Activated CD4-positive, alpha-beta memory T cell treated with anti-CD3 and anti-CD28 coated beads for 36 hours (primary cell): ENCODE measurements around the gene NCOR1. TPM values are rescaled to one million over a fixed set of nuclear protein-coding genes. Genes with fewer than 3 reads are reported as not detected.
"Not testable (repeated sequence)": the region's sequence is repeated elsewhere in the genome, so short reads cannot be mapped to it uniquely, and the experiment has no call there.

Source experiments
- CTCF ChIA-PET: fragments of 350-600 bp; sonication (Branson Sonifier 250); formaldehyde crosslinking; loops from one replicate; lab custom pipeline; 2021; ENCODE audit warnings: antibody characterized with exemption, inconsistent platforms; lab: Charles Lee
- POLR2A ChIA-PET: fragments of 350-600 bp; sonication (Branson Sonifier 250); formaldehyde crosslinking; loops from one replicate; lab custom pipeline; 2021; ENCODE audit warnings: antibody characterized with exemption; lab: Charles Lee
- DNase-seq: peaks from one replicate; pipeline ENCODE4 v3.0.0-alpha.2; 2020
- H3K27ac Mint-ChIP-seq: one replicate; pipeline ENCODE4 v1.8.0; 2021; ENCODE audit warnings: mixed read lengths
- H3K27me3 Mint-ChIP-seq: one replicate; pipeline ENCODE4 v1.8.0; 2021; ENCODE audit warnings: mixed read lengths
- H3K36me3 Mint-ChIP-seq: one replicate; pipeline ENCODE4 v1.8.0; 2021; ENCODE audit warnings: mixed read lengths
- H3K4me1 Mint-ChIP-seq: one replicate; pipeline ENCODE4 v1.8.0; 2021; ENCODE audit warnings: low read depth, mixed read lengths
- H3K4me3 Mint-ChIP-seq: one replicate; pipeline ENCODE4 v1.8.0; 2021; ENCODE audit warnings: mild to moderate bottlenecking, mixed read lengths
- H3K9me3 Mint-ChIP-seq: one replicate; pipeline ENCODE4 v1.8.0; 2021; ENCODE audit warnings: mixed read lengths
- intact Hi-C: fragments of 100-400 bp; cut with micrococcal nuclease; formaldehyde crosslinking; loops from one replicate; pipeline ENCODE4 v1.15.1; 2023
- total RNA-seq, 2 experiments: library from RNA; stranded (reverse); gene quantifications; one replicate each; pipeline ENCODE4 v1.2.3, GENCODE V29; 2021

Gene NCOR1
- total RNA-seq, 2 experiments from 2014 or later = 104 to 112 TPM

GRCh38 chr17:16140854-16141253 lies 74.5 kb downstream of the NCOR1 start:
- DNase-seq = no peak
- no peaks in the 10 kb centered on the region for H3K27me3 Mint-ChIP-seq
- H3K27ac Mint-ChIP-seq = no peak overlapping the region
- intact Hi-C loops = no loop called here
- no peaks in the 10 kb centered on the region for H3K9me3 Mint-ChIP-seq
- H3K36me3 Mint-ChIP-seq = peaks cover 10% of the 10 kb centered on the region
- H3K4me3 Mint-ChIP-seq = no peak overlapping the region
- H3K4me1 Mint-ChIP-seq = no peaks in the 10 kb centered on the region
- ChIA-PET POLR2A (no interaction called here), CTCF (no interaction called here)

DNA sequence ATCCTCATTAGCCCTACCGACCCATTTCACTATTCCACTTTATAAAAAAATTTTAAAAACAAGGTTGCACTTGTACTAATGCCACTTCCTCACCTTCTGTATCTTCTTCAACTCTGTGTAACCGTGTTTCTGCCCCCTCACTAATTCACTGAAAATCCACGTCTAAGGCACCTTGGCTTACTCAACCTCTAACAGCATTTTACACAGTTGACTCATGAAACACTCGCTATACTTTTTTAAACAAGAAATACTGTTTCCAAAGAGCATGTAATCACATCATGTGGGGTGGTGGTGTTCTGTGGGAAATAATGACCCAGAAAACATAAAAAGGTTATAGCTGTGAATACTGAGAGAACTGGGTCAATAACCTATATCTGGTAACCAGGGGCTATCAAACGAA lies 79.9 kb downstream of the NCOR1 start:
- POLR2A ChIA-PET = no interaction called here
- CTCF ChIA-PET = no interaction called here

DNA sequence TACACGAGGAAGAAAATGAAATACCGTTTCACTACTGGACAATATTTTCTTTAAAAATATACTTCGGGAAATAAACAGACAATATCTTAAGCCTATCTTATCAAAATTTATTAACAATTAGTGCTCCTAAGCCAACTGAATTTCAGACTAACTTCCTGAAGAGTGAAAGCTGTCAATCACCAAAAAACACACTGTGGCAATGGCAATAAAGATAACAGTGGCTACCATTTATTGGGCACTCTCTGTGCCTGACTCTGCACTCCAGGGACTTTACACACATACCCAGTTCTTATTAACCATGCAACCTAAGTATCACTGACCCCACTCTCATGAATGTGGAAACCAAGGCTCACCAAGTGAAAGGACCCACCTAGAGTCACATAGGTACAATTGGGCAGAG lies 83.7 kb downstream of the NCOR1 start:
- Mint-ChIP-seq H3K9me3 (no peaks in the 10 kb centered on the region), H3K27ac (no peak overlapping the region), H3K4me1 (no peaks in the 10 kb centered on the region), H3K4me3 (no peak overlapping the region), H3K36me3 (peaks cover 16% of the 10 kb centered on the region), H3K27me3 (no peaks in the 10 kb centered on the region)
- CTCF ChIA-PET = no interaction called here
- POLR2A ChIA-PET = no interaction called here
- intact Hi-C loops = no loop called here
- DNase-seq = no peak

More for the DNA sequence above, 79.9 kb downstream of the NCOR1 start:
- intact Hi-C loops = no loop called here
- no peak overlapping the region for H3K4me3 Mint-ChIP-seq
- no peaks in the 10 kb centered on the region for H3K9me3 Mint-ChIP-seq
- peaks cover 20% of the 10 kb centered on the region for H3K36me3 Mint-ChIP-seq
- no peaks in the 10 kb centered on the region for H3K27me3 Mint-ChIP-seq
- DNase-seq = no peak
- no peak overlapping the region for H3K27ac Mint-ChIP-seq
- H3K4me1 Mint-ChIP-seq = no peaks in the 10 kb centered on the region

- CTCF ChIA-PET = no interaction called here
- Mint-ChIP-seq H3K4me1 (no peaks in the 10 kb centered on the region), H3K27ac (no peak overlapping the region), H3K36me3 (peaks cover 14% of the 10 kb centered on the region), H3K4me3 (no peak overlapping the region), H3K27me3 (no peaks in the 10 kb centered on the region), H3K9me3 (no peaks in the 10 kb centered on the region)
- intact Hi-C loops = no loop called here
- DNase-seq = no peak
- POLR2A ChIA-PET = no interaction called here
Observed at GRCh38 chr17:16129441-16130205, 85.7 kb downstream of the NCOR1 start.

GRCh38 chr17:16123531-16123930 lies 91.8 kb downstream of the NCOR1 start:
- DNase-seq = no peak
- H3K9me3 Mint-ChIP-seq = no peaks in the 10 kb centered on the region
- POLR2A ChIA-PET = no interaction called here
- no peaks in the 10 kb centered on the region for H3K4me1 Mint-ChIP-seq
- CTCF ChIA-PET = no interaction called here
- H3K36me3 Mint-ChIP-seq = peaks cover 33% of the 10 kb centered on the region
- no peaks in the 10 kb centered on the region for H3K27me3 Mint-ChIP-seq
- no peak overlapping the region for H3K4me3 Mint-ChIP-seq
- intact Hi-C loops = no loop called here
- no peak overlapping the region for H3K27ac Mint-ChIP-seq

GRCh38 chr17:16122697-16123434 lies 92.5 kb downstream of the NCOR1 start:
- no peaks in the 10 kb centered on the region for H3K4me1 Mint-ChIP-seq
- DNase-seq = no peak
- CTCF ChIA-PET = no interaction called here
- POLR2A ChIA-PET = no interaction called here
- no peaks in the 10 kb centered on the region for H3K9me3 Mint-ChIP-seq
- intact Hi-C loops = no loop called here
- no peaks in the 10 kb centered on the region for H3K27me3 Mint-ChIP-seq
- H3K36me3 Mint-ChIP-seq = peaks cover 32% of the 10 kb centered on the region
- H3K4me3 Mint-ChIP-seq = no peak overlapping the region
- H3K27ac Mint-ChIP-seq = no peak overlapping the region

- no peak for DNase-seq
Observed at GRCh38 chr17:16121915-16122314, 93.4 kb downstream of the NCOR1 start.

DNA sequence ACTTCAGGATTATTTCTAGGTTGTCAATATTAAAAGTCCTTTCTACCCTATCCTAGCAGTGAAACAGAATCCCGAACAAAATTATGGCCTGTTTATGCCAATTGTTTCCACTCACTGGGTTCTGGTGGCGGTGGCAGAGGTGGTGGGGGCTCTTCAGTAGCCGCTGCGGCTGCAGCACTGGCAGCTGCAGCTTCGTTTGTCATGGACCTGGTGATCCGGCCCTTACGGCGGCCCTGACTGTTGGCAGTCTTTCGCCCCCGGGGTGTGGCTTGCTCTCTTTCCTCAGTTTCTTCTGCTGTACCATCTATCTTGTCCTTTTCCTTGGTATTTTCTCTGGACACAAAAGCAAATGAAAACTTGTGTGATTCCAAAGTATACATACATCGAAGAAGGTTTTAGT lies 94.4 kb downstream of the NCOR1 start:
- H3K36me3 Mint-ChIP-seq = peaks cover 48% of the 10 kb centered on the region
- no peak overlapping the region for H3K27ac Mint-ChIP-seq
- POLR2A ChIA-PET = no interaction called here
- intact Hi-C loops = no loop called here
- CTCF ChIA-PET = no interaction called here
- no peak for DNase-seq
- H3K4me3 Mint-ChIP-seq = no peak overlapping the region
- H3K9me3 Mint-ChIP-seq = peaks cover 5% of the 10 kb centered on the region
- no peaks in the 10 kb centered on the region for H3K4me1 Mint-ChIP-seq
- no peaks in the 10 kb centered on the region for H3K27me3 Mint-ChIP-seq

More at GRCh38 chr17:16121915-16122314, 93.4 kb downstream of the NCOR1 start:
- intact Hi-C loops = no loop called here
- H3K27me3 Mint-ChIP-seq = no peaks in the 10 kb centered on the region
- H3K4me3 Mint-ChIP-seq = no peak overlapping the region
- no peaks in the 10 kb centered on the region for H3K9me3 Mint-ChIP-seq
- no peak overlapping the region for H3K27ac Mint-ChIP-seq
- CTCF ChIA-PET = no interaction called here
- peaks cover 39% of the 10 kb centered on the region for H3K36me3 Mint-ChIP-seq
- POLR2A ChIA-PET = no interaction called here
- H3K4me1 Mint-ChIP-seq = no peaks in the 10 kb centered on the region

DNA sequence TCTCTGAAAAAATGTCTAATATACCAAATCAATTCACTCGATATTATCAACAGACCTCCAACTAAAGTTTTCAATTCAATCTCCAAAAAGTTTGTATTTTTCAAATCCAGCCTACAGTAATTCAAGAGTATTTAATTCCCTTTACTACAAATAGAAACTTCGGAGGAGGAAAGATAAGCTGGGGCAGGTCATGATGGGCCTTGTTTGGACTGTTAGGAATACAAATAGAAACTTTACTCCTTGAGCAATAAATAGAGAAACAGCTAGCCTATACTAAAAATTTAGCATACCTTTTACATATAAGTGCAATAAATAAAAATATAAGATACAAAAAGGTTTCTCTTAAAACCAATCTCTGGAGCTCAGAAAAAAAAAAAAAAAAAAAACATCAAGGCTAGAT lies 98.2 kb downstream of the NCOR1 start:
- Mint-ChIP-seq H3K27ac (no peak overlapping the region), H3K4me3 (no peak overlapping the region), H3K9me3 (peaks cover 20% of the 10 kb centered on the region), H3K36me3 (peaks cover 65% of the 10 kb centered on the region), H3K4me1 (no peaks in the 10 kb centered on the region), H3K27me3 (no peaks in the 10 kb centered on the region)
- intact Hi-C loops = no loop called here
- DNase-seq = no peak
- ChIA-PET CTCF (interaction anchor here (1.4 kb wide), 1 partner anchor 30 kb away, joined by 3 read pairs; no protein-coding TSS in a partner anchor), POLR2A (interaction anchor here (0.8 kb wide), 1 partner anchor 9 kb away, joined by 3 read pairs; no protein-coding TSS in a partner anchor)

DNA sequence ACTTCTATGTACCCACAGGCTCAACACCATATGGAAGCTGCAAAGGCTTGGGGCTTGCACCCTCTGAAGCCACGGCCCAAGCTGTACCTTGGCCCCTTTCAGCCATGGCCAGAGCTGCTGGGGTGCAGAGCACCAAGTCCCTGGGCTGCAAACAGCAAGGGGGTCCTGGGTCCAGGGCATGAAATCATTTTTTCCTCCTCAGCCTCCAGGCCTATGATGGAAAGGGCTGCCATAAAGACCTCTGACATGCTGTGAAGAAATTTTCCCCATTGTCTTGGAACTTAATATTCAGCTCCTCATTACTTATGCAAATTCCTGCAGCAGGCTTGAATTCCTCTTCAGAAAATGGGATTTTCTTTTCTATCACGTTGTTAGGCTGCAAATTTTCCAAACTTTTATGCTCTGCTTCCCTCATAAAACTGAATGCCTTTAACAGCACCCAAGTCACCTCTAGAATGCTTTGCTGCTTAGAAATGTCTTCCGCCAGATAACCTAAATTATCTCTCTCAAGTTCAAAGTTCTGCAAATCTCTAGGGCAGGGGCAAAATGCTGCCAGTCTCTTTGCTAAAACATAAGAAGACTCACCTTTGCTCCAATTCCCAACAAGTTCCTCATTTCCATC lies 100.1 kb downstream of the NCOR1 start:
- H3K36me3 Mint-ChIP-seq = peaks cover 61% of the 10 kb centered on the region
- H3K27ac Mint-ChIP-seq, POLR2A ChIA-PET, CTCF ChIA-PET, H3K4me3 Mint-ChIP-seq, H3K27me3 Mint-ChIP-seq, DNase-seq, H3K4me1 Mint-ChIP-seq, intact Hi-C loops: not testable (repeated sequence)
- H3K9me3 Mint-ChIP-seq = peaks cover 20% of the 10 kb centered on the region

DNA sequence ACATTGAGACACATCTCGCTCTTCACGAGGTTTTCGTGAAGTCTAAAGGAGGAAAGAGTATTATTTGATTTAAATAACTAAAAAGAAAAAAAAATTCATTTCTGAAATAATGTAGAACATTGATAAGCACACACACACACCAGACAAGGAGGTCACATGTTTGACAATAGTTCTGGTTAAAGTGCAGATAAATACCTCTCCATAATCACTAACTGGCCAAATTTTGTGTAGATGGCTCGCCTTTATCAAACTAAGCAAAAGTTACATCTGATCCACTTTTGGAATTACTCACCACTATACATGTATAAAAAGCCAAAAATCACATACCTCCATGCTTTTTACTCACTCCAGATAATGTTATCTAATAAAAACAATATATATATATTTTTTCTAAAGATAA lies 106.5 kb downstream of the NCOR1 start:
- Mint-ChIP-seq H3K4me3 (no peak overlapping the region), H3K27ac (no peak overlapping the region), H3K9me3 (no peaks in the 10 kb centered on the region), H3K36me3 (peaks cover 19% of the 10 kb centered on the region), H3K4me1 (no peaks in the 10 kb centered on the region), H3K27me3 (no peaks in the 10 kb centered on the region)
- no peak for DNase-seq
- intact Hi-C loops = no loop called here
- ChIA-PET POLR2A (no interaction called here), CTCF (no interaction called here)

- H3K36me3 Mint-ChIP-seq = peaks cover 17% of the 10 kb centered on the region
- DNase-seq = no peak
- CTCF ChIA-PET = no interaction called here
- POLR2A ChIA-PET = interaction anchor here (0.6 kb wide), 1 partner anchor 9 kb away, joined by 3 read pairs; no protein-coding TSS in a partner anchor
- H3K27me3 Mint-ChIP-seq = no peaks in the 10 kb centered on the region
- H3K27ac Mint-ChIP-seq = no peak overlapping the region
- no peaks in the 10 kb centered on the region for H3K4me1 Mint-ChIP-seq
- H3K9me3 Mint-ChIP-seq = no peaks in the 10 kb centered on the region
- H3K4me3 Mint-ChIP-seq = no peak overlapping the region
- intact Hi-C loops = no loop called here
Observed at GRCh38 chr17:16108386-16108785, 106.9 kb downstream of the NCOR1 start.
